Measurements from ENCODE around the gene NPTX2. TPM values are rescaled to one million over a fixed set of nuclear protein-coding genes. Genes with fewer than 3 reads are reported as not detected.

NPTX2 gene
- total and polyA plus RNA-seq, 10 of the 15 experiments (the other 5 are each of a cell fraction or from before 2014, with no cell fraction given): 0.04 TPM; not detected in 9

GRCh38 chr7:98628418-98628817, 11.3 kb downstream of the NPTX2 start:
- ChIA-PET RAD21 (ENCODE audit: unreplicated experiment) (no interaction called here), CTCF (no interaction called here), POLR2A (no interaction called here), SMC1A (ENCODE audit: uncharacterized antibody, unreplicated experiment) (no interaction called here)
- Histone ChIP-seq H2AFZ (ENCODE audit: control insufficient read depth, low read depth, low read length) (no peak overlapping the region), H3K9me3 (replicated peaks; ENCODE audit: control insufficient read depth, insufficient read depth, low read length) (no peaks in the 10 kb centered on the region; the same call in 2 of the 3 replicates), H3K4me1 (ENCODE audit: control insufficient read depth, insufficient read depth, low read length) (no peaks in the 10 kb centered on the region), H4K20me1 (ENCODE audit: control insufficient read depth, insufficient read depth) (no peaks in the 10 kb centered on the region), H3K4me3 (no peak overlapping the region), H3K4me2 (ENCODE audit: control insufficient read depth, insufficient read depth) (no peak overlapping the region), H3K79me2 (ENCODE audit: control insufficient read depth, insufficient read depth, low read length) (no peaks in the 10 kb centered on the region), H3K27me3 (replicated peaks in 1 of 2; ENCODE audit: control insufficient read depth in 2 of 2, insufficient read depth in 2 of 2, low read length in 1 of 2) (no peaks in the 10 kb centered on the region; a peak in 2 of 4 replicates), H3K36me3 (ENCODE audit: control insufficient read depth in 2 of 2, insufficient read depth in 2 of 2, low read length in 1 of 2) (no peaks in the 10 kb centered on the region), H3K27ac (ENCODE audit: control insufficient read depth, insufficient read depth) (no peak overlapping the region), H3K9ac (ENCODE audit: control insufficient read depth, insufficient read depth, low read length) (no peak overlapping the region)
- FAIRE-seq (no peak), DNase-seq (ENCODE audit: low read depth, low spot score) (no peak), ATAC-seq (no peak)
- WGBS (ENCODE audit: insufficient coverage, insufficient replicate concordance, low lambda C conversion rate, missing lambda C conversion rate): 59% methylated on average over 16 of the region's 16 CpGs
- in situ Hi-C loops (cut with MboI): no loop called here
- TF ChIP-seq JUNB (IDR thresholded peaks at IDR 0.05) (no peak), ZNF274 (IDR thresholded peaks at IDR 0.05; ENCODE audit: insufficient read depth, insufficient read length) (no peak), SMAD5 (IDR thresholded peaks at IDR 0.05; ENCODE audit: low read depth) (no peak), TAF1 (IDR thresholded peaks at IDR 0.05; ENCODE audit: borderline replicate concordance, low read depth, low read length) (no peak), FOXM1 (IDR thresholded peaks at IDR 0.05; ENCODE audit: low read depth, low read length) (no peak), MTA3 (IDR thresholded peaks at IDR 0.05; ENCODE audit: borderline replicate concordance, low read length) (no peak), ZBTB11 (CRISPR knock-in tag; IDR thresholded peaks at IDR 0.05) (no peak), IKZF2 (IDR thresholded peaks at IDR 0.05) (no peak), SREBF1 (IDR thresholded peaks at IDR 0.05; ENCODE audit: low read length) (no peak), ZNF384 (IDR thresholded peaks at IDR 0.05; ENCODE audit: borderline replicate concordance, low read depth, low read length) (no peak), CBX3 (IDR thresholded peaks at IDR 0.05; ENCODE audit: borderline replicate concordance, low read depth) (no peak), ZBTB40 (IDR thresholded peaks at IDR 0.05; ENCODE audit: borderline replicate concordance) (no peak), USF2 (IDR thresholded peaks at IDR 0.05; ENCODE audit: borderline replicate concordance, low read depth, low read length) (no peak), NBN (IDR thresholded peaks at IDR 0.05) (no peak), SIN3A (IDR thresholded peaks at IDR 0.05; ENCODE audit: low read depth, low read length) (no peak), CBFB (IDR thresholded peaks at IDR 0.05; ENCODE audit: low read depth) (no peak), HDAC2 (IDR thresholded peaks at IDR 0.05) (no peak)
- TF ChIP-seq, protein P1, sequence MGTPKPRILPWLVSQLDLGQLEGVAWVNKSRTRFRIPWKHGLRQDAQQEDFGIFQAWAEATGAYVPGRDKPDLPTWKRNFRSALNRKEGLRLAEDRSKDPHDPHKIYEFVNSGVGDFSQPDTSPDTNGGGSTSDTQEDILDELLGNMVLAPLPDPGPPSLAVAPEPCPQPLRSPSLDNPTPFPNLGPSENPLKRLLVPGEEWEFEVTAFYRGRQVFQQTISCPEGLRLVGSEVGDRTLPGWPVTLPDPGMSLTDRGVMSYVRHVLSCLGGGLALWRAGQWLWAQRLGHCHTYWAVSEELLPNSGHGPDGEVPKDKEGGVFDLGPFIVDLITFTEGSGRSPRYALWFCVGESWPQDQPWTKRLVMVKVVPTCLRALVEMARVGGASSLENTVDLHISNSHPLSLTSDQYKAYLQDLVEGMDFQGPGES (IDR thresholded peaks at IDR 0.05): no peak
- no TSS peak for BruUV-seq (replicated peaks)
- intact Hi-C loops (cut with micrococcal nuclease; ENCODE audit: unreplicated experiment): no loop called here
